K562 (cell line): Measurements from ENCODE around the gene CCDC50. TPM values are rescaled to one million over a fixed set of nuclear protein-coding genes. Genes with fewer than 3 reads are reported as not detected.

Experiments used
- ARID1B ChIP-seq: fragments of 450-650 bp; IDR thresholded peaks from 2 replicates; pipeline ENCODE4 v1.6.1; 2016; ENCODE audit warnings: antibody characterized with exemption, mild to moderate bottlenecking, inconsistent platforms
- ARNT ChIP-seq, 2 experiments: fragments of 450-650 bp; IDR thresholded peaks; 2 replicates each; pipeline ENCODE4 v1.6.1; 2016; ENCODE audit warnings: mild to moderate bottlenecking in 1 of 2
- EZH2 ChIP-seq: IDR thresholded peaks from 2 replicates; pipeline ENCODE4 v1.6.1; 2012; ENCODE audit warnings: low read depth, mild to moderate bottlenecking, inconsistent platforms, low read length, borderline replicate concordance
- FOXA3 ChIP-seq, 2 experiments: fragments of 450-650 bp in 1 of 2; sonication (generic) in 1 of 2; formaldehyde crosslinking; IDR thresholded peaks in 1 of 2; conservative IDR thresholded peaks in 1 of 2; 2 replicates each; pipeline versions ENCODE4 v1.4.0 to v1.8.0; 2020 to 2022; ENCODE audit warnings: mild to moderate bottlenecking in 2 of 2, missing genetic modification reagents in 1 of 2
- FOXJ2 ChIP-seq: fragments of 200-800 bp; sonication (Bioruptor generic); IDR thresholded peaks from 2 replicates; pipeline ENCODE4 v1.6.1; 2016; ENCODE audit warnings: missing genetic modification characterization, missing compliant biosample characterization
- HEY1 ChIP-seq: fragments of 250-450 bp; sonication (Bioruptor Pico); IDR thresholded peaks from 2 replicates; pipeline ENCODE4 v1.5.0; 2020; ENCODE audit warnings: mild to moderate bottlenecking, moderate library complexity, borderline replicate concordance
- KHSRP ChIP-seq: fragments of 450-650 bp; IDR thresholded peaks from 2 replicates; pipeline ENCODE4 v1.6.1; 2017
- LEF1 ChIP-seq: fragments of 450-650 bp; IDR thresholded peaks from 2 replicates; pipeline ENCODE4 v1.6.1; 2016; ENCODE audit warnings: mild to moderate bottlenecking
- PRMT5 ChIP-seq: sonication (generic); formaldehyde crosslinking; IDR thresholded peaks from 2 replicates; pipeline ENCODE4 v1.5.0; 2020; ENCODE audit warnings: missing genetic modification reagents
- PURB ChIP-seq: sonication (generic); formaldehyde crosslinking; IDR thresholded peaks from 2 replicates; pipeline ENCODE4 v1.9.0; 2021; ENCODE audit warnings: low read depth, mild to moderate bottlenecking, missing genetic modification reagents
- RBM14 ChIP-seq: fragments of 200-400 bp; formaldehyde crosslinking; IDR thresholded peaks from 2 replicates; pipeline ENCODE4 v1.6.1; 2018; ENCODE audit warnings: low read depth, mild to moderate bottlenecking, low read length, moderate library complexity, borderline replicate concordance; ENCODE audit not compliant: insufficient read depth
- SOX6 ChIP-seq: fragments of 450-650 bp; IDR thresholded peaks from 2 replicates; pipeline ENCODE4 v1.6.1; 2014; ENCODE audit warnings: mild to moderate bottlenecking
- XRCC3 ChIP-seq: fragments of 450-650 bp; IDR thresholded peaks from 2 replicates; pipeline ENCODE4 v1.6.1; 2017; ENCODE audit warnings: mild to moderate bottlenecking, moderate library complexity
- polyA plus RNA-seq, 8 experiments: library from polyadenylated mRNA; depleted of rRNA in 4 of 8; stranded (reverse) in 5 of 8; unstranded in 3 of 8; fragments of >200 nt; fragmentation: Nextera tagmentation in 2 of 8; fragmentation: Illumina TruSeq in 1 of 8; extraction: Ambion mirVana in 2 of 8; extraction: Trizol in 1 of 8; gene quantifications; 2 replicates each; pipeline versions ENCODE4 v1.2.1 to v1.2.3, GENCODE V29; 2011 to 2014; ENCODE audit warnings: inconsistent platforms in 1 of 8, missing spikeins in 1 of 8
- total RNA-seq, 7 experiments: library from RNA; depleted of rRNA in 6 of 7; stranded (reverse); fragments of >200 nt in 6 of 7; fragmentation: Illumina TruSeq in 2 of 7; extraction: Trizol in 2 of 7; gene quantifications; 2 replicates each; pipeline versions ENCODE4 v1.2.1 to v1.2.3, GENCODE V29; 2011 to 2021; ENCODE audit warnings: low replicate concordance in 1 of 7
- TF ChIP-seq, protein P1 (sequence below): fragments of 250-450 bp; sonication (Bioruptor Pico); IDR thresholded peaks from 2 replicates; pipeline ENCODE4 v1.5.0; 2021; ENCODE audit warnings: mild to moderate bottlenecking, borderline replicate concordance
- TF ChIP-seq, protein P2 (sequence below), 2 experiments: IDR thresholded peaks; 2 replicates each; pipeline ENCODE4 v1.6.1; 2012; ENCODE audit warnings: improper control_type of control experiment in 2 of 2, low read depth in 2 of 2, low read length in 2 of 2, borderline replicate concordance in 1 of 2
- TF ChIP-seq, protein P3 (sequence below): IDR thresholded peaks from 3 replicates; pipeline ENCODE4 v1.6.1; 2011; ENCODE audit warnings: borderline replicate concordance, mild to moderate bottlenecking; ENCODE audit not compliant: insufficient read length, insufficient read depth
- TF ChIP-seq, protein P4 (sequence below): fragments of 250-450 bp; sonication (Bioruptor Pico); IDR thresholded peaks from 2 replicates; pipeline ENCODE4 v1.6.1; 2021; ENCODE audit warnings: mild to moderate bottlenecking

Gene CCDC50
- total and polyA plus RNA-seq, 9 of the 15 experiments (the other 6 are each of a cell fraction or from before 2014, with no cell fraction given): 8.4 to 63.4 (median 40.4) TPM

DNA sequence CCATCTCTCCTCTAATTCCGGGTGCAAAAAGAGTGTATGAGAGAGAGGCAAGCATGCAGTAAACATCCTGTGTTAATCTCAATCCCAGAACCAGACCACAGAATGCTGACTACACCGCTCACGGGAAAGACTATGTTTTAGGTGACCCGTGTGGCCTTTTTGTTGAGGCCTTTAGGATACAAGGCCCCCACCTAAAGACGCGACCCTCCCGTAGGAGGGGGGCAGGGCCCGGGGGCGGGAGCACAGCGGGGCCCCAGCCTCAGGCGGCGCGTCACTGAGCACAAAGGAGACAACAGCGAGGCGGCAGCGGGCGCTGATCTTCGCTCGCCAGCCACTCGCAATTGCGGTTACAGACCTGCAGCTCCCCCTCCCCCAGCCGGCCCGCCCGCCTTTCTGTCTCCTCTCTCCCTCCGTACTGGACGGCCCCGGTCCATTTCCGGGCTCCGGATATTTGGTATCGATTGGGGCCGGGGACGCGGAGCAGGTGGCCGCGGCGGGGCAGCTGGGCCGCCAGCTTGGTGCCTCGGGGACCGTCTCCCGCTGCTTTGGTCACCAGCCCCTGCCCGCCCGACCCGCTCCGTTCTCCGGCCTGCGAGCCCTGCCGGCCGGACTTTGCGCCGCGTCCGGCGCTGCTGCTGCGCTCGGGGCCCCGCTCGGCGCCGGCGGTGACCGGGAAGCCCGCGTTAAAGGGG lies at the start of gene CCDC50 (continued):
- TF ChIP-seq, protein P1, sequence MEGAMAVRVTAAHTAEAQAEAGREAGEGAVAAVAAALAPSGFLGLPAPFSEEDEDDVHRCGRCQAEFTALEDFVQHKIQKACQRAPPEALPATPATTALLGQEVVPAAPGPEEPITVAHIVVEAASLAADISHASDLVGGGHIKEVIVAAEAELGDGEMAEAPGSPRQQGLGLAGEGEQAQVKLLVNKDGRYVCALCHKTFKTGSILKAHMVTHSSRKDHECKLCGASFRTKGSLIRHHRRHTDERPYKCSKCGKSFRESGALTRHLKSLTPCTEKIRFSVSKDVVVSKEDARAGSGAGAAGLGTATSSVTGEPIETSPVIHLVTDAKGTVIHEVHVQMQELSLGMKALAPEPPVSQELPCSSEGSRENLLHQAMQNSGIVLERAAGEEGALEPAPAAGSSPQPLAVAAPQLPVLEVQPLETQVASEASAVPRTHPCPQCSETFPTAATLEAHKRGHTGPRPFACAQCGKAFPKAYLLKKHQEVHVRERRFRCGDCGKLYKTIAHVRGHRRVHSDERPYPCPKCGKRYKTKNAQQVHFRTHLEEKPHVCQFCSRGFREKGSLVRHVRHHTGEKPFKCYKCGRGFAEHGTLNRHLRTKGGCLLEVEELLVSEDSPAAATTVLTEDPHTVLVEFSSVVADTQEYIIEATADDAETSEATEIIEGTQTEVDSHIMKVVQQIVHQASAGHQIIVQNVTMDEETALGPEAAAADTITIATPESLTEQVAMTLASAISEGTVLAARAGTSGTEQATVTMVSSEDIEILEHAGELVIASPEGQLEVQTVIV (CRISPR knock-in tag): no peak
- TF ChIP-seq RBM14 (no peak), ARNT (IDR thresholded peaks at IDR 0.05) (no peak), HEY1 (CRISPR knock-in tag) (no peak), XRCC3 (no peak), PRMT5 (CRISPR knock-in tag) (no peak), EZH2 (no peak), ARID1B (0 out of 2 replicates have a peak, but pooled peaks have one; percentile 49), FOXA3 (CRISPR knock-in tag; conservative IDR thresholded peaks at IDR 0.05 in 1 of 2, IDR thresholded peaks at IDR 0.05 in 1 of 2) (no peak; a peak in 1 of 4 replicates), PURB (no peak), SOX6 (no peak; the same call in 1 of the 2 replicates), FOXJ2 (tag) (peak; percentile 64; the same call in 1 of the 2 replicates), LEF1 (0 out of 2 replicates have a peak, but pooled peaks have one; percentile 10), KHSRP (no peak)
- TF ChIP-seq, protein P2, sequence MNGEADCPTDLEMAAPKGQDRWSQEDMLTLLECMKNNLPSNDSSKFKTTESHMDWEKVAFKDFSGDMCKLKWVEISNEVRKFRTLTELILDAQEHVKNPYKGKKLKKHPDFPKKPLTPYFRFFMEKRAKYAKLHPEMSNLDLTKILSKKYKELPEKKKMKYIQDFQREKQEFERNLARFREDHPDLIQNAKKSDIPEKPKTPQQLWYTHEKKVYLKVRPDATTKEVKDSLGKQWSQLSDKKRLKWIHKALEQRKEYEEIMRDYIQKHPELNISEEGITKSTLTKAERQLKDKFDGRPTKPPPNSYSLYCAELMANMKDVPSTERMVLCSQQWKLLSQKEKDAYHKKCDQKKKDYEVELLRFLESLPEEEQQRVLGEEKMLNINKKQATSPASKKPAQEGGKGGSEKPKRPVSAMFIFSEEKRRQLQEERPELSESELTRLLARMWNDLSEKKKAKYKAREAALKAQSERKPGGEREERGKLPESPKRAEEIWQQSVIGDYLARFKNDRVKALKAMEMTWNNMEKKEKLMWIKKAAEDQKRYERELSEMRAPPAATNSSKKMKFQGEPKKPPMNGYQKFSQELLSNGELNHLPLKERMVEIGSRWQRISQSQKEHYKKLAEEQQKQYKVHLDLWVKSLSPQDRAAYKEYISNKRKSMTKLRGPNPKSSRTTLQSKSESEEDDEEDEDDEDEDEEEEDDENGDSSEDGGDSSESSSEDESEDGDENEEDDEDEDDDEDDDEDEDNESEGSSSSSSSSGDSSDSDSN (IDR thresholded peaks at IDR 0.05; ENCODE audit: borderline replicate concordance in 1 of 2, low read depth in 2 of 2, low read length in 2 of 2): peak; percentile 63 to 81; a peak in 2 of 4 replicates
- TF ChIP-seq, protein P3, sequence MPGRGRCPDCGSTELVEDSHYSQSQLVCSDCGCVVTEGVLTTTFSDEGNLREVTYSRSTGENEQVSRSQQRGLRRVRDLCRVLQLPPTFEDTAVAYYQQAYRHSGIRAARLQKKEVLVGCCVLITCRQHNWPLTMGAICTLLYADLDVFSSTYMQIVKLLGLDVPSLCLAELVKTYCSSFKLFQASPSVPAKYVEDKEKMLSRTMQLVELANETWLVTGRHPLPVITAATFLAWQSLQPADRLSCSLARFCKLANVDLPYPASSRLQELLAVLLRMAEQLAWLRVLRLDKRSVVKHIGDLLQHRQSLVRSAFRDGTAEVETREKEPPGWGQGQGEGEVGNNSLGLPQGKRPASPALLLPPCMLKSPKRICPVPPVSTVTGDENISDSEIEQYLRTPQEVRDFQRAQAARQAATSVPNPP: no peak
- TF ChIP-seq, protein P4, sequence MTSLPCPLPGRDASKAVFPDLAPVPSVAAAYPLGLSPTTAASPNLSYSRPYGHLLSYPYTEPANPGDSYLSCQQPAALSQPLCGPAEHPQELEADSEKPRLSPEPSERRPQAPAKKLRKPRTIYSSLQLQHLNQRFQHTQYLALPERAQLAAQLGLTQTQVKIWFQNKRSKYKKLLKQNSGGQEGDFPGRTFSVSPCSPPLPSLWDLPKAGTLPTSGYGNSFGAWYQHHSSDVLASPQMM: no peak
